ENCODE measurements around the gene COL6A1. TPM values are rescaled to one million over a fixed set of nuclear protein-coding genes. Genes with fewer than 3 reads are reported as not detected.

Gene COL6A1
- polyA plus RNA-seq, 1 of the 3 experiments (the other 2 are of a cell fraction): 107 TPM

DNA sequence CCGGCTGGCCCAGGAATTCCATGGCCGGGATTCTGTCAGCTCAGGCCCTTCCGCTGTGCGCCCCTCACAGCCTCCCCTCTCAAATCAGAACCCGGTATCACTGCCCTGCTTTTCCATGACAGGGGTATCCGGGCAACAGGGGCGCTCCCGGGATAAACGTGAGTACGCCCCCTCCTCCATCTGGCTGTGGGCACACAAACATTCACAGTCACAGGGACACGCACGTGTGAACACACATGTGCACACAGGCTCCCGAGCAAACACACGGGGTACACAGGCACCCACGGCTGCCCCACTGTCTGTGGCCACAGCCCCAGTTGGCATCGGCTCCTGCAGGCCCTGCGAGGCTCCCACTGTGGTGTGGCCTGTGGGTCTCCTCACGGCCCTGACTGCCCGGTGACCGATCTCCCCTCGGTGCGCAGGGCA is 16.7 kb downstream of the COL6A1 start:
- no peak overlapping the region for H3K4me2 ChIP-seq
- H3K9me2 ChIP-seq: no peaks in the 10 kb centered on the region
- no peaks in the 10 kb centered on the region for H3K9me3 ChIP-seq
- no peaks in the 10 kb centered on the region for H3F3A ChIP-seq (replicated peaks; ENCODE audit: insufficient read depth)
- H3K4me3 ChIP-seq (ENCODE audit: low read depth in 2 of 2, low read length in 1 of 2): no peak overlapping the region
- H3K4me1 ChIP-seq (ENCODE audit: control insufficient read depth in 1 of 2, insufficient read depth in 2 of 2, low read depth in 1 of 2, low read length in 1 of 2): no peaks in the 10 kb centered on the region
- DNase-seq: no peak
- H3K79me2 ChIP-seq (ENCODE audit: insufficient read depth): no peaks in the 10 kb centered on the region
- H2AFZ ChIP-seq (ENCODE audit: low read depth): no peak overlapping the region
- no peaks in the 10 kb centered on the region for H4K20me1 ChIP-seq (ENCODE audit: insufficient read depth)
- 90% methylated on average over 7 of the region's 22 CpGs for WGBS (ENCODE audit: low lambda C conversion rate)
- no peaks in the 10 kb centered on the region for H3K27me3 ChIP-seq (ENCODE audit: insufficient read depth)
- H3K36me3 ChIP-seq (replicated peaks in 1 of 2; ENCODE audit: control insufficient read depth in 1 of 2, insufficient read depth in 2 of 2, low read length in 1 of 2): peaks cover 0 to 16% of the 10 kb centered on the region in 2 experiments
- CTCF ChIA-PET: no interaction called here
- no peak overlapping the region for H3K9ac ChIP-seq
- POLR2A ChIA-PET: no interaction called here
- no peak for TF ChIP-seq EP300 (IDR thresholded peaks at IDR 0.05; ENCODE audit: borderline replicate concordance in 1 of 2, low read depth in 1 of 2, low read length in 1 of 2)
- TF ChIP-seq GABPA (IDR thresholded peaks at IDR 0.05; ENCODE audit: low read depth): no peak
- TF ChIP-seq EZH2phosphoT487 (IDR thresholded peaks at IDR 0.05; ENCODE audit: borderline replicate concordance, low read depth): no peak
- TF ChIP-seq, protein P1, sequence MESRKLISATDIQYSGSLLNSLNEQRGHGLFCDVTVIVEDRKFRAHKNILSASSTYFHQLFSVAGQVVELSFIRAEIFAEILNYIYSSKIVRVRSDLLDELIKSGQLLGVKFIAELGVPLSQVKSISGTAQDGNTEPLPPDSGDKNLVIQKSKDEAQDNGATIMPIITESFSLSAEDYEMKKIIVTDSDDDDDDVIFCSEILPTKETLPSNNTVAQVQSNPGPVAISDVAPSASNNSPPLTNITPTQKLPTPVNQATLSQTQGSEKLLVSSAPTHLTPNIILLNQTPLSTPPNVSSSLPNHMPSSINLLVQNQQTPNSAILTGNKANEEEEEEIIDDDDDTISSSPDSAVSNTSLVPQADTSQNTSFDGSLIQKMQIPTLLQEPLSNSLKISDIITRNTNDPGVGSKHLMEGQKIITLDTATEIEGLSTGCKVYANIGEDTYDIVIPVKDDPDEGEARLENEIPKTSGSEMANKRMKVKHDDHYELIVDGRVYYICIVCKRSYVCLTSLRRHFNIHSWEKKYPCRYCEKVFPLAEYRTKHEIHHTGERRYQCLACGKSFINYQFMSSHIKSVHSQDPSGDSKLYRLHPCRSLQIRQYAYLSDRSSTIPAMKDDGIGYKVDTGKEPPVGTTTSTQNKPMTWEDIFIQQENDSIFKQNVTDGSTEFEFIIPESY (IDR thresholded peaks at IDR 0.05; ENCODE audit: borderline replicate concordance, low read depth): no peak
- TF ChIP-seq, protein P2, sequence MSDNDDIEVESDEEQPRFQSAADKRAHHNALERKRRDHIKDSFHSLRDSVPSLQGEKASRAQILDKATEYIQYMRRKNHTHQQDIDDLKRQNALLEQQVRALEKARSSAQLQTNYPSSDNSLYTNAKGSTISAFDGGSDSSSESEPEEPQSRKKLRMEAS (IDR thresholded peaks at IDR 0.05; ENCODE audit: low read depth): no peak
- TF ChIP-seq TCF12 (IDR thresholded peaks at IDR 0.05): no peak
- TF ChIP-seq ELF1 (IDR thresholded peaks at IDR 0.05): no peak
- TF ChIP-seq RCOR1 (IDR thresholded peaks at IDR 0.05; ENCODE audit: low read length): no peak
- no peak for TF ChIP-seq FOSL2 (IDR thresholded peaks at IDR 0.05; ENCODE audit: borderline replicate concordance, low read depth)
- no peak overlapping the region for H3K27ac ChIP-seq (ENCODE audit: low read depth in 2 of 2, low read length in 1 of 2)

DNA sequence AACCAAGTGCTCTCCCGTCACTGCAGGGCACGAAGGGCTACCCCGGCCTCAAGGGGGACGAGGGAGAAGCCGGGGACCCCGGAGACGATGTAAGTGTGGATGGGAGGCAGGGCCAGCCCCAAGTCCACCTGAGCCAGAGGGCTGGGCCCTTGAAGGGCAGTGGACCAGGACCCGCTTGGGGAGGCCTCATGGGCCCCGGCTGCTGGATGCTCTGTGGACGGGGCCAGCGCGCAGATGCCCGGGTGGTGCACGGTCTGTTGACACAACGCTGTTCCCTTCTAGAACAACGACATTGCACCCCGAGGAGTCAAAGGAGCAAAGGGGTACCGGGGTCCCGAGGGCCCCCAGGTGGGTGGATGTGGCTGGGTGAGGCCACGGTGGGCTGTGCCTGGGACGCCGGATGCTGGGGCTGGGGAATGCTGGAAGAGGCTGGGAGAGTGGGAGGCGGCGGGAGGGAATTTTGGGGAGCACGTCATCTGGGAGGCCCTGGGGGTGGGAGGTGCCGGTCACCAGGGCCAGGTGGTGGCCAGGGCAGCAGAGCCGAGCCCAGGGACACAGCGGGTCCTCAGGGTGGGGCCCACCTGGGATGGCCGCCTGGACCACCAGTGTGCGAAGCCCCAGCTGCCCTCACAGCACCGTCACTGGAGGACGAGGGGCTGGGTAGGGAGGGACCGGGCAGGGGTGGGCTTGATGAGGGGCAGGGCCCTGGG is 17.5 kb downstream of the COL6A1 start:
- no peak for TF ChIP-seq GABPA (IDR thresholded peaks at IDR 0.05; ENCODE audit: low read depth)
- no peak for TF ChIP-seq EP300 (IDR thresholded peaks at IDR 0.05; ENCODE audit: borderline replicate concordance in 1 of 2, low read depth in 1 of 2, low read length in 1 of 2)
- TF ChIP-seq, protein P3, sequence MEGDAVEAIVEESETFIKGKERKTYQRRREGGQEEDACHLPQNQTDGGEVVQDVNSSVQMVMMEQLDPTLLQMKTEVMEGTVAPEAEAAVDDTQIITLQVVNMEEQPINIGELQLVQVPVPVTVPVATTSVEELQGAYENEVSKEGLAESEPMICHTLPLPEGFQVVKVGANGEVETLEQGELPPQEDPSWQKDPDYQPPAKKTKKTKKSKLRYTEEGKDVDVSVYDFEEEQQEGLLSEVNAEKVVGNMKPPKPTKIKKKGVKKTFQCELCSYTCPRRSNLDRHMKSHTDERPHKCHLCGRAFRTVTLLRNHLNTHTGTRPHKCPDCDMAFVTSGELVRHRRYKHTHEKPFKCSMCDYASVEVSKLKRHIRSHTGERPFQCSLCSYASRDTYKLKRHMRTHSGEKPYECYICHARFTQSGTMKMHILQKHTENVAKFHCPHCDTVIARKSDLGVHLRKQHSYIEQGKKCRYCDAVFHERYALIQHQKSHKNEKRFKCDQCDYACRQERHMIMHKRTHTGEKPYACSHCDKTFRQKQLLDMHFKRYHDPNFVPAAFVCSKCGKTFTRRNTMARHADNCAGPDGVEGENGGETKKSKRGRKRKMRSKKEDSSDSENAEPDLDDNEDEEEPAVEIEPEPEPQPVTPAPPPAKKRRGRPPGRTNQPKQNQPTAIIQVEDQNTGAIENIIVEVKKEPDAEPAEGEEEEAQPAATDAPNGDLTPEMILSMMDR (IDR thresholded peaks at IDR 0.05): no peak
- TF ChIP-seq FOSL2 (IDR thresholded peaks at IDR 0.05; ENCODE audit: borderline replicate concordance, low read depth): no peak
- TF ChIP-seq POLR2AphosphoS5 (IDR thresholded peaks at IDR 0.05; ENCODE audit: low read depth, low read length): no peak
- no peak for TF ChIP-seq SMC3 (IDR thresholded peaks at IDR 0.05; ENCODE audit: low read depth, low read length)
- TF ChIP-seq CHD2 (IDR thresholded peaks at IDR 0.05; ENCODE audit: low read length, partially characterized antibody): no peak
- TF ChIP-seq, protein P2 (IDR thresholded peaks at IDR 0.05; ENCODE audit: low read depth): no peak
- no peak for TF ChIP-seq MXI1 (IDR thresholded peaks at IDR 0.05; ENCODE audit: low read depth, low read length)
- no peak for TF ChIP-seq JUND (IDR thresholded peaks at IDR 0.05)
- no peak for TF ChIP-seq RXRA (IDR thresholded peaks at IDR 0.05; ENCODE audit: borderline replicate concordance, low read depth)
- no peak for TF ChIP-seq RAD21 (IDR thresholded peaks at IDR 0.05; ENCODE audit: low read length)
- TF ChIP-seq SIN3A (IDR thresholded peaks at IDR 0.05; ENCODE audit: borderline replicate concordance, low read depth, low read length): no peak
- TF ChIP-seq, protein P4, sequence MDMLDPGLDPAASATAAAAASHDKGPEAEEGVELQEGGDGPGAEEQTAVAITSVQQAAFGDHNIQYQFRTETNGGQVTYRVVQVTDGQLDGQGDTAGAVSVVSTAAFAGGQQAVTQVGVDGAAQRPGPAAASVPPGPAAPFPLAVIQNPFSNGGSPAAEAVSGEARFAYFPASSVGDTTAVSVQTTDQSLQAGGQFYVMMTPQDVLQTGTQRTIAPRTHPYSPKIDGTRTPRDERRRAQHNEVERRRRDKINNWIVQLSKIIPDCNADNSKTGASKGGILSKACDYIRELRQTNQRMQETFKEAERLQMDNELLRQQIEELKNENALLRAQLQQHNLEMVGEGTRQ (IDR thresholded peaks at IDR 0.05; ENCODE audit: borderline replicate concordance, low read depth, low read length): no peak
- TF ChIP-seq TCF12 (IDR thresholded peaks at IDR 0.05): no peak
- no peak for TF ChIP-seq MEF2A (IDR thresholded peaks at IDR 0.05; ENCODE audit: borderline replicate concordance, low read depth)
- no peak for TF ChIP-seq NFIC (IDR thresholded peaks at IDR 0.05; ENCODE audit: borderline replicate concordance)
- no peak for TF ChIP-seq ELF1 (IDR thresholded peaks at IDR 0.05)
- CTCF ChIA-PET: no interaction called here
- 90% methylated on average over 24 of the region's 33 CpGs for WGBS (ENCODE audit: low lambda C conversion rate)

More for the DNA sequence above, 17.5 kb downstream of the COL6A1 start:
- no peaks in the 10 kb centered on the region for H3K9me2 ChIP-seq
- H3K9me3 ChIP-seq: no peaks in the 10 kb centered on the region
- H2AFZ ChIP-seq (ENCODE audit: low read depth): no peak overlapping the region
- H3F3A ChIP-seq (replicated peaks; ENCODE audit: insufficient read depth): no peaks in the 10 kb centered on the region
- no peaks in the 10 kb centered on the region for H4K20me1 ChIP-seq (ENCODE audit: insufficient read depth)
- H3K4me2 ChIP-seq: no peak overlapping the region
- no peak overlapping the region for H3K27ac ChIP-seq (ENCODE audit: low read depth in 2 of 2, low read length in 1 of 2)
- H3K4me1 ChIP-seq (ENCODE audit: control insufficient read depth in 1 of 2, insufficient read depth in 2 of 2, low read depth in 1 of 2, low read length in 1 of 2): no peaks in the 10 kb centered on the region
- peaks cover 0 to 14% of the 10 kb centered on the region in 2 experiments for H3K36me3 ChIP-seq (replicated peaks in 1 of 2; ENCODE audit: control insufficient read depth in 1 of 2, insufficient read depth in 2 of 2, low read length in 1 of 2)
- no peak overlapping the region for H3K4me3 ChIP-seq (ENCODE audit: low read depth in 2 of 2, low read length in 1 of 2)
- H3K27me3 ChIP-seq (ENCODE audit: insufficient read depth): no peaks in the 10 kb centered on the region
- no peaks in the 10 kb centered on the region for H3K79me2 ChIP-seq (ENCODE audit: insufficient read depth)
- H3K9ac ChIP-seq: no peak overlapping the region
- DNase-seq: no peak
- POLR2A ChIA-PET: no interaction called here
